ENCODE measurements around the gene MAP3K10. TPM values are rescaled to one million over a fixed set of nuclear protein-coding genes. Genes with fewer than 3 reads are reported as not detected.

MAP3K10 gene
- total and polyA plus RNA-seq, 2 of the 4 experiments (the other 2 are of a cell fraction) = 1.8 to 5.5 TPM

GRCh38 chr19:40234429-40235237 is 43.4 kb downstream of the MAP3K10 start:
- intact Hi-C loops (cut with micrococcal nuclease) (no loop called here), in situ Hi-C loops (cut with MboI; ENCODE audit: low sequenced_read_pairs) (no loop called here), dilution Hi-C loops (cut with HindIII; ENCODE audit: low sequenced_read_pairs, unreplicated experiment) (no loop called here)
- Histone ChIP-seq H3K9me3 (ENCODE audit: control insufficient read depth, insufficient read depth, low read length) (no peaks in the 10 kb centered on the region), H3K27me3 (ENCODE audit: control insufficient read depth, insufficient read depth, low read length) (no peaks in the 10 kb centered on the region), H3K27ac (ENCODE audit: insufficient read depth, low read length) (no peak overlapping the region), H2BK120ac (ENCODE audit: low read depth, low read length) (no peak overlapping the region), H2AK9ac (replicated peaks; ENCODE audit: low read depth, low read length, poor library complexity) (no peak overlapping the region), H3K14ac (replicated peaks; ENCODE audit: low read depth, low read length) (no peak overlapping the region), H3K36me3 (ENCODE audit: control insufficient read depth, insufficient read depth, low read length) (peaks cover 49% of the 10 kb centered on the region), H3K4me3 (ENCODE audit: insufficient read depth, low read depth, low read length) (no peak overlapping the region), H2BK20ac (ENCODE audit: low read depth, low read length) (no peak overlapping the region), H3K79me1 (ENCODE audit: low read depth in 1 of 2, low read length in 2 of 2) (peaks cover 4 to 13% of the 10 kb centered on the region in 2 experiments; a peak in 1 of 4 replicates), H2BK5ac (ENCODE audit: low read depth, low read length, poor library complexity, severe bottlenecking) (no peak overlapping the region), H2AK5ac (ENCODE audit: low read depth, low read length) (no peak overlapping the region), H3K23ac (ENCODE audit: low read depth, low read length) (no peak overlapping the region), H4K5ac (ENCODE audit: low read depth, low read length) (no peak overlapping the region), H2AFZ (replicated peaks; ENCODE audit: low read length, poor library complexity) (no peak overlapping the region), H2BK15ac (ENCODE audit: low read depth, low read length) (no peak overlapping the region), H3K9ac (ENCODE audit: low read depth, low read length) (no peak overlapping the region), H4K8ac (ENCODE audit: low read depth in 2 of 2, low read length in 2 of 2) (no peak overlapping the region), H4K20me1 (ENCODE audit: insufficient read depth, low read length) (no peaks in the 10 kb centered on the region; the same call in 1 of the 2 replicates), H3K4me1 (ENCODE audit: control insufficient read depth, insufficient read depth, low read length) (peaks cover 11% of the 10 kb centered on the region), H3K4me2 (ENCODE audit: low read depth, low read length) (no peak overlapping the region), H3K4ac (ENCODE audit: low read depth, low read length) (no peak overlapping the region), H3K56ac (ENCODE audit: extremely low read depth, insufficient read depth, low read length) (no peak overlapping the region), H3K9me1 (ENCODE audit: insufficient read depth, low read length) (peaks cover 13% of the 10 kb centered on the region), H4K91ac (ENCODE audit: insufficient read depth, low read depth, low read length) (no peak overlapping the region), H3K18ac (ENCODE audit: low read depth, low read length) (no peak overlapping the region)
- DNase-seq = no peak
- ATAC-seq (ENCODE audit: low read depth) = no peak
- ChIA-PET CTCF (no interaction called here), POLR2A (ENCODE audit: unreplicated experiment) (no interaction called here)
- TF ChIP-seq CHD1 (IDR thresholded peaks at IDR 0.05; ENCODE audit: low read depth, low read length) = no peak
- TF ChIP-seq BHLHE40 (IDR thresholded peaks at IDR 0.05; ENCODE audit: low read depth, low read length) = no peak
- TF ChIP-seq CTCF (conservative IDR thresholded peaks at IDR 0.05; ENCODE audit: low read depth, low read length) = no peak
- no peak for TF ChIP-seq SMC3 (IDR thresholded peaks at IDR 0.05; ENCODE audit: low read depth, low read length)
- TF ChIP-seq RAD21 (IDR thresholded peaks at IDR 0.05; ENCODE audit: low read length) = no peak
- no peak for TF ChIP-seq MXI1 (IDR thresholded peaks at IDR 0.05; ENCODE audit: borderline replicate concordance, low read depth, low read length)
- TF ChIP-seq RFX5 (IDR thresholded peaks at IDR 0.05; ENCODE audit: low read depth, low read length) = no peak
- no peak for TF ChIP-seq FOS (IDR thresholded peaks at IDR 0.05; ENCODE audit: low read depth, low read length)
- no peak for TF ChIP-seq MAFK (IDR thresholded peaks at IDR 0.05; ENCODE audit: low read depth, low read length)
- no peak for TF ChIP-seq USF2 (IDR thresholded peaks at IDR 0.05; ENCODE audit: low read depth, low read length)
- no peak for TF ChIP-seq POLR2A (IDR thresholded peaks at IDR 0.05; ENCODE audit: low read depth, low read length)
- TF ChIP-seq CEBPB (IDR thresholded peaks at IDR 0.05; ENCODE audit: low read depth, low read length) = no peak
- 80% methylated on average over 2 of the region's 22 CpGs; no CpG with 5 or more reads in 1 of the 2 experiments for WGBS, 2 experiments (ENCODE audit: extremely low coverage in 2 of 2, insufficient read length in 1 of 2)
- no TSS peak for BruUV-seq (replicated peaks)
